GM12872 (cell line): Measurements from ENCODE around the gene ENSA.

Experiments
- TF ChIP-seq, protein P1 (sequence below): IDR thresholded peaks from 3 replicates; pipeline ENCODE4 v1.5.1; 2011; ENCODE audit warnings: low read depth, mild to moderate bottlenecking, low read length, moderate library complexity; ENCODE audit not compliant: insufficient read depth

Gene ENSA

DNA sequence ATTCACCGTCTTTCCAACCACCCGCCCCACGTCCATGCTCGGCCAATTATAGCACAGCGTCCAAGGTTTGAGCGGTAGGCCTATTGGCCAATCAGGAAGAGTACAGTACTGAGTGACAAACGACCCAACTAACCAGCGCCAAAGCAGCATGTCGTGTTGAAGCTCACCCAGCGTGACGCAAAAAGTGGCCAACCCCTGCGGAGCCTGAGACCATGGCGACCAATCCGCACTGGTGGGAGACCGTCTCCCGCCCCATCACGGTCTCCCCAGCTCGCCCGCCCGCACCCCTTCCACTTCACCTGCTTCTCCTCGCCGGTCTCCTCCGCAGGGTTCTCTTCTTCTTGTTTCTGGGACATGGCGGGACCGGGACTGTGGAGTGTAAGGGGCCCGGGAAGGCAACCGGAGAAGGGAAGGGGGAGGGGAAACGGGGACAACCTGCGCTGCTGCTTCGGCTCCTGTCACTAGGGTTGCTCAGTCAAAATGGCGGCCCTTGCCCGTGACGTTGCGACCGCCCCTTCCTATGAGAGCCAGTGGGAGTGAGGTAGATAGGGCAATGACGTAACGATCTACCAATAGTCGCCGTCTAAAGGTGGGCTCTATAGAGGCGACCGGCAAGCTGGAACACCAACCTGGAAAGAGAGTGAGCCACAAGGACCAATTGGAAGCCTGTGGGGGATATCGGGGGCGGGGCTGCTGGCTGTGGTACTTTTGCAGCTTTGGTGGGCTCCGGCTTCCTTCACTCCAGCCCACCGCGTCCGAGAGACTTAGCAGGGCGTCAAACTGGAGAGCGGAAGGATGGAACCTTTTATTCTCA lies at the start of gene ENSA:
ENSA (minus strand) TSS at position 498 of the 814 bp plus-strand sequence; CDS start at position 356, 142 bp downstream.
- TF ChIP-seq, protein P1, sequence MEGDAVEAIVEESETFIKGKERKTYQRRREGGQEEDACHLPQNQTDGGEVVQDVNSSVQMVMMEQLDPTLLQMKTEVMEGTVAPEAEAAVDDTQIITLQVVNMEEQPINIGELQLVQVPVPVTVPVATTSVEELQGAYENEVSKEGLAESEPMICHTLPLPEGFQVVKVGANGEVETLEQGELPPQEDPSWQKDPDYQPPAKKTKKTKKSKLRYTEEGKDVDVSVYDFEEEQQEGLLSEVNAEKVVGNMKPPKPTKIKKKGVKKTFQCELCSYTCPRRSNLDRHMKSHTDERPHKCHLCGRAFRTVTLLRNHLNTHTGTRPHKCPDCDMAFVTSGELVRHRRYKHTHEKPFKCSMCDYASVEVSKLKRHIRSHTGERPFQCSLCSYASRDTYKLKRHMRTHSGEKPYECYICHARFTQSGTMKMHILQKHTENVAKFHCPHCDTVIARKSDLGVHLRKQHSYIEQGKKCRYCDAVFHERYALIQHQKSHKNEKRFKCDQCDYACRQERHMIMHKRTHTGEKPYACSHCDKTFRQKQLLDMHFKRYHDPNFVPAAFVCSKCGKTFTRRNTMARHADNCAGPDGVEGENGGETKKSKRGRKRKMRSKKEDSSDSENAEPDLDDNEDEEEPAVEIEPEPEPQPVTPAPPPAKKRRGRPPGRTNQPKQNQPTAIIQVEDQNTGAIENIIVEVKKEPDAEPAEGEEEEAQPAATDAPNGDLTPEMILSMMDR, result no peak

GRCh38 chr1:150678988-150679387 lies 49.6 kb upstream of the ENSA start:
- TF ChIP-seq, protein P1, result no peak

DNA sequence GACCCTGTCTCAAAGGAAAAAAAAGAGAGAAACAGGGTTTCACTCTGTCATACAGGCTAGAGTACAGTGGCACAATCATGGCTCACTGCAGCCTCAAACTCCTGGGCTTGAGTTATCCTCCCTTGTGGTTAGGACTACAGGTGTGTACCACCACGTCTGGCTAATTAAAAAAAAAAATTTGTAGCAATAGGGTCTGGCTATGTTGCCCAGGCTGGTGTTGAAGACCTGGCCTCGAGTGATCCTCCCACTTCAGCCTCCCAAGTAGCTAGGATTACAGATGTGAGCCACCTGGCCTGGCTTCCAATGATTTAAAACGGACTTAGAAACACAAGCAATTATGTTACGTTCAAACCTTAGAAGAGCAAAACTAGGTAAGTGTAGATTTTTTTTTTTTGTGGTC lies 45.5 kb upstream of the ENSA start:
- TF ChIP-seq, protein P1, result no peak

DNA sequence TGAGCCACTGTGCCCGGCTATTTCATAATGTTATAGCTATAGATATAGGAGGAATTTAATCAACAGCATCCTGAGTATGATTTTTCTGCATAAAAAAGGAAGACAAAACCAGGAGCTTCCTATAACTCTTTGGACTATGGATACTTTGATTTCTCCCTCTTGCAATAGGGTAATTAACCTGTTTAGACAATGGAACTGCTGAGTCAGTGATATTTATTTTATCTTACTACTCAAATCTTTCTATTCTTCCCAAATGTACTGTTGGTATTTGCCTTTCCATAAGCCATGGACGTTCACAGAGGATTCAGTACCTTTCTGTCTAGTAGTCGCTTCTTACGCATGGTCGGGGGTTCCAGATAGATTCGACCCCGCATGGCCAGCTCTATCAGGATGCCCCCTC lies 33.9 kb upstream of the ENSA start:
- TF ChIP-seq, protein P1, result no peak

DNA sequence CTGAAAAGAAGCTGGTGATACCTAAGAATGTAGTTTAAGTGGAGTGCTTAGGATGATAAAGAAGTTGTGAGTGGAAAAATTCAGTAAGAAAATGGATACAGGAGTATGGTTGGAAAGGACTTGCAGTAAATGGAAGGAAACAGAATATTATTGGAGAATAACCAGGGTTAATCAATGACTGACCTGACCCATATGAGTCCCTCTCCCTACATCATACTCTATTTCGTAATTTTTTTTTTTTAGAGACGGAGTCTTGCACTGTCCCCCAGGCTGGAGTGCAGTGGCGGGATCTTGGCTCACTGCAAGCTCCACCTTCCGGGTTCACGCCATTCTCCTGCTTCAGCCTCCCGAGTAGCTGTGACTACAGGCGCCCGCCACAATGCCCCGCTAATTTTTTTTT lies 33.4 kb upstream of the ENSA start:
- TF ChIP-seq, protein P1, result no peak

- TF ChIP-seq, protein P1, result no peak
Observed at GRCh38 chr1:150661156-150661555, 31.7 kb upstream of the ENSA start.

- TF ChIP-seq, protein P1, result no peak
Observed at GRCh38 chr1:150660584-150660983, 31.2 kb upstream of the ENSA start.

GRCh38 chr1:150650193-150650592 lies 20.8 kb upstream of the ENSA start:
- TF ChIP-seq, protein P1, result no peak
